ENCODE measurements around the gene ABCD1.
"Not testable (repeated sequence)": the region's sequence is repeated elsewhere in the genome, so short reads cannot be mapped to it uniquely, and the experiment has no call there.

The ABCD1 gene

GRCh38 chrX:153724252-153725038 is at the start of gene ABCD1, which contains the start of gene BCAP31:
Gene ABCD1 (plus strand): TSS chrX:153724856. CDS start chrX:153725267, 411 bp downstream.
Gene BCAP31 (minus strand): TSS chrX:153724387. CDS start chrX:153723244, 1,143 bp downstream.
- DNase-seq: peak; percentile 82

- DNase-seq: no peak
Measured at GRCh38 chrX:153681175-153681574, 43.5 kb upstream of the ABCD1 start.

GRCh38 chrX:153683486-153683885 is 41.2 kb upstream of the ABCD1 start:
- not testable (repeated sequence) for DNase-seq

GRCh38 chrX:153684467-153685155 is 40.0 kb upstream of the ABCD1 start:
- DNase-seq: no peak

- no peak for DNase-seq
Measured at GRCh38 chrX:153685156-153685536, 39.5 kb upstream of the ABCD1 start.

GRCh38 chrX:153685751-153686696 is 38.6 kb upstream of the ABCD1 start:
- DNase-seq: no peak

- no peak for DNase-seq
Measured at GRCh38 chrX:153686711-153687110, 37.9 kb upstream of the ABCD1 start.

- DNase-seq: no peak
Measured at GRCh38 chrX:153687121-153688039, 37.3 kb upstream of the ABCD1 start, which contains the start of gene SLC6A8. Gene SLC6A8 (plus strand): TSS chrX:153687926. CDS start chrX:153688575, 649 bp downstream.

- DNase-seq: no peak
Measured at GRCh38 chrX:153688071-153688470, 36.6 kb upstream of the ABCD1 start.

GRCh38 chrX:153688506-153688905 is 36.1 kb upstream of the ABCD1 start:
- no peak for DNase-seq

- DNase-seq: no peak
Measured at GRCh38 chrX:153688911-153689590, 35.6 kb upstream of the ABCD1 start.

- DNase-seq: no peak
Measured at GRCh38 chrX:153689654-153690465, 34.8 kb upstream of the ABCD1 start.

- no peak for DNase-seq
Measured at GRCh38 chrX:153690466-153690865, 34.2 kb upstream of the ABCD1 start.

GRCh38 chrX:153691032-153691827 is 33.4 kb upstream of the ABCD1 start:
- not testable (repeated sequence) for DNase-seq

GRCh38 chrX:153692003-153692402 is 32.7 kb upstream of the ABCD1 start:
- no peak for DNase-seq

GRCh38 chrX:153692611-153693156 is 32.0 kb upstream of the ABCD1 start:
- DNase-seq: no peak

- DNase-seq: no peak
Measured at GRCh38 chrX:153693216-153694086, 31.2 kb upstream of the ABCD1 start.

GRCh38 chrX:153694256-153694655 is 30.4 kb upstream of the ABCD1 start:
- DNase-seq: not testable (repeated sequence)

Measured in NCI-H1694 (cell line).